HCT116 (cell line): Measurements from ENCODE around the gene SVIL. TPM values are rescaled to one million over a fixed set of nuclear protein-coding genes. Genes with fewer than 3 reads are reported as not detected.

ENCODE experiments used
- ATAC-seq: fragments of 200-7000 bp; cut with Tn5 transposase; 2 replicates; pipeline ENCODE4 v1.9.1; 2020; ENCODE audit warnings: mild to moderate bottlenecking, moderate library complexity
- BruUV-seq: library from RNA; stranded (reverse); fragments of 400-500 nt; replicated peaks from 2 replicates; lab custom pipeline; 2021; lab: Mats Ljungman, UMichigan
- CTCF ChIA-PET: fragments of 300-600 bp; sonication (Branson Sonifier 250); formaldehyde crosslinking; loops from one replicate; lab custom pipeline; 2021; ENCODE audit warnings: antibody characterized with exemption; lab: Charles Lee
- POLR2A ChIA-PET: fragments of 300-600, 350-600 bp; sonication (Branson Sonifier 250); formaldehyde crosslinking; loops from one replicate; lab custom pipeline; 2021; ENCODE audit warnings: antibody characterized with exemption; lab: Charles Lee
- RAD21 ChIA-PET, 2 experiments: fragments of 300-600 bp; sonication (Branson Sonifier 250); formaldehyde crosslinking; loops; one replicate each; lab custom pipeline; 2023; ENCODE audit warnings: low total read pairs in 2 of 2; ENCODE audit not compliant: uncharacterized antibody in 2 of 2, unreplicated experiment in 2 of 2, low non-redundant PET in 1 of 2; lab: Charles Lee
- DNase-seq: peaks from one replicate; pipeline ENCODE4 v3.0.0-alpha.2; 2010; ENCODE audit warnings: low read depth, low spot score
- H2AFZ ChIP-seq: fragments of 200-600 bp; shearing (Covaris generic), sonication (generic); 2 replicates; pipeline ENCODE4 v1.6.1; 2017; ENCODE audit warnings: low read depth, mixed run types, mixed read lengths, antibody characterized with exemption, low read length; ENCODE audit not compliant: poor library complexity, severe bottlenecking
- H3K27ac ChIP-seq: 2 replicates; pipeline ENCODE4 v1.5.1; 2012; ENCODE audit warnings: low read depth, low read length
- H3K27me3 ChIP-seq: fragments of 200-600 bp; sonication (generic); 2 replicates; pipeline ENCODE4 v1.6.1; 2016; ENCODE audit warnings: mixed run types, low read length, mixed read lengths; ENCODE audit not compliant: insufficient read depth
- H3K36me3 ChIP-seq, 2 experiments: fragments of 200-500 bp in 1 of 2; fragments of 200-600 bp in 1 of 2; sonication (Bioruptor generic) in 1 of 2; sonication (generic) in 1 of 2; 2 replicates each; pipeline versions ENCODE4 v1.5.1 to v1.6.1; 2014 to 2016; ENCODE audit warnings: low read length in 2 of 2, inconsistent platforms in 1 of 2, mixed read lengths in 1 of 2, mixed run types in 1 of 2; ENCODE audit not compliant: insufficient read depth in 2 of 2, control insufficient read depth in 1 of 2
- H3K4me1 ChIP-seq, 2 experiments: fragments of 200-600 bp in 1 of 2; sonication (generic) in 1 of 2; 2 replicates each; pipeline versions ENCODE4 v1.5.1 to v1.6.1; 2012 to 2017; ENCODE audit warnings: low read length in 2 of 2, inconsistent platforms in 1 of 2, mild to moderate bottlenecking in 1 of 2, mixed read lengths in 1 of 2, mixed run types in 1 of 2, moderate library complexity in 1 of 2; ENCODE audit not compliant: insufficient read depth in 2 of 2, control insufficient read depth in 1 of 2
- H3K4me2 ChIP-seq: fragments of 200-600 bp; sonication (generic); 2 replicates; pipeline ENCODE4 v1.6.1; 2017; ENCODE audit warnings: mixed run types, low read length, mixed read lengths
- H3K4me3 ChIP-seq, 2 experiments: fragments of 200-600 bp in 1 of 2; sonication (generic) in 1 of 2; replicated peaks in 1 of 2; 2 replicates each; pipeline ENCODE4 v1.5.1; 2011 to 2016; ENCODE audit warnings: low read length in 2 of 2, control low read depth in 1 of 2, low read depth in 1 of 2, mild to moderate bottlenecking in 1 of 2, mixed read lengths in 1 of 2, mixed run types in 1 of 2
- H3K79me2 ChIP-seq: fragments of 200-600 bp; sonication (generic); 2 replicates; pipeline ENCODE4 v1.6.1; 2017; ENCODE audit warnings: mild to moderate bottlenecking, mixed run types, low read length, moderate library complexity, mixed read lengths; ENCODE audit not compliant: insufficient read depth
- H3K9ac ChIP-seq: fragments of 200-600 bp; sonication (generic); 2 replicates; pipeline ENCODE4 v1.6.1; 2016; ENCODE audit warnings: low read length, mixed read lengths
- H3K9me2 ChIP-seq: fragments of 200-600 bp; sonication (generic), shearing (Covaris generic); 2 replicates; pipeline ENCODE4 v1.6.1; 2017; ENCODE audit warnings: mixed run types, mild to moderate bottlenecking, moderate library complexity; ENCODE audit not compliant: insufficient read depth
- H3K9me3 ChIP-seq, 2 experiments: fragments of 200-500 bp in 1 of 2; fragments of 200-600 bp in 1 of 2; sonication (Bioruptor generic) in 1 of 2; sonication (generic) in 1 of 2; 2 replicates each; pipeline ENCODE4 v1.6.1; 2014 to 2017; ENCODE audit warnings: low read length in 2 of 2, mixed read lengths in 2 of 2, inconsistent platforms in 1 of 2, low read depth in 1 of 2, mild to moderate bottlenecking in 1 of 2, mixed run types in 1 of 2, moderate library complexity in 1 of 2; ENCODE audit not compliant: control insufficient read depth in 1 of 2, insufficient read depth in 1 of 2
- H4K20me1 ChIP-seq: fragments of 200-600 bp; sonication (generic), shearing (Covaris generic); 2 replicates; pipeline ENCODE4 v1.6.1; 2017; ENCODE audit warnings: mixed run types, mild to moderate bottlenecking, moderate library complexity; ENCODE audit not compliant: insufficient read depth
- CBX3 ChIP-seq: IDR thresholded peaks from 2 replicates; pipeline ENCODE4 v1.6.1; 2012; ENCODE audit warnings: low read depth
- CEBPB ChIP-seq: IDR thresholded peaks from 2 replicates; pipeline ENCODE4 v1.6.1; 2012; ENCODE audit warnings: low read depth
- EGR1 ChIP-seq: IDR thresholded peaks from 2 replicates; pipeline ENCODE4 v1.6.1; 2012; ENCODE audit warnings: low read depth
- EZH2 ChIP-seq: fragments of 200-600 bp; sonication (generic); IDR thresholded peaks from 2 replicates; pipeline ENCODE4 v1.6.1; 2017; ENCODE audit warnings: antibody characterized with exemption, mixed run types
- EZH2phosphoT487 ChIP-seq: fragments of 200-600 bp; IDR thresholded peaks from 2 replicates; pipeline ENCODE4 v1.6.1; 2018; ENCODE audit warnings: antibody characterized with exemption, borderline replicate concordance
- FOSL1 ChIP-seq: IDR thresholded peaks from 2 replicates; pipeline ENCODE4 v1.6.1; 2012; ENCODE audit warnings: low read depth
- POLR2AphosphoS5 ChIP-seq: IDR thresholded peaks from 2 replicates; pipeline ENCODE4 v1.6.1; 2011; ENCODE audit warnings: mild to moderate bottlenecking, low read depth, low read length, moderate library complexity
- RAD21 ChIP-seq: IDR thresholded peaks from 2 replicates; pipeline ENCODE4 v1.6.1; 2012; ENCODE audit warnings: low read depth, mild to moderate bottlenecking
- SIN3A ChIP-seq: IDR thresholded peaks from 2 replicates; pipeline ENCODE4 v1.6.1; 2012; ENCODE audit warnings: low read depth
- SRF ChIP-seq: IDR thresholded peaks from 2 replicates; pipeline ENCODE4 v1.6.1; 2012; ENCODE audit warnings: low read depth
- TCF7L2 ChIP-seq: IDR thresholded peaks from 2 replicates; pipeline ENCODE4 v1.7.0; 2011; ENCODE audit warnings: borderline replicate concordance, inconsistent platforms; ENCODE audit not compliant: insufficient read depth, insufficient read length; ENCODE audit errors: extremely low read depth
- ZFX ChIP-seq: fragments of 450-650 bp; IDR thresholded peaks from 2 replicates; pipeline ENCODE4 v1.6.1; 2017
- ZNF274 ChIP-seq: fragments of 200-500 bp; sonication (Bioruptor generic); IDR thresholded peaks from 2 replicates; pipeline ENCODE4 v1.6.1; 2014; ENCODE audit warnings: mild to moderate bottlenecking, low read depth, low read length, inconsistent platforms
- intact Hi-C: fragments of 100-400 bp; cut with micrococcal nuclease; formaldehyde crosslinking; loops from 2 replicates; pipeline ENCODE4 v1.10.0; 2022
- total RNA-seq: library from RNA; stranded (reverse); gene quantifications from one replicate; pipeline ENCODE4 v1.2.1, GENCODE V29; 2021; ENCODE audit not compliant: unreplicated experiment
- TF ChIP-seq, protein P1 (sequence below): IDR thresholded peaks from 2 replicates; pipeline ENCODE4 v1.6.1; 2012
- TF ChIP-seq, protein P2 (sequence below): IDR thresholded peaks from 2 replicates; pipeline ENCODE4 v1.6.1; 2012
- TF ChIP-seq, protein P3 (sequence below), 3 experiments: fragments of 200-600 bp in 1 of 3; sonication (generic) in 1 of 3; IDR thresholded peaks in 2 of 3; conservative IDR thresholded peaks in 1 of 3; 2 replicates each; pipeline ENCODE4 v1.5.1; 2012 to 2017; ENCODE audit warnings: low read depth in 2 of 3, low read length in 2 of 3, antibody characterized with exemption in 1 of 3, borderline replicate concordance in 1 of 3, control low read depth in 1 of 3, mild to moderate bottlenecking in 1 of 3, mixed read lengths in 1 of 3, mixed run types in 1 of 3, moderate library complexity in 1 of 3; ENCODE audit not compliant: insufficient read depth in 1 of 3
- TF ChIP-seq, protein P4 (sequence below): IDR thresholded peaks from 2 replicates; pipeline ENCODE4 v1.6.1; 2011; ENCODE audit warnings: mild to moderate bottlenecking, low read length, moderate library complexity; ENCODE audit not compliant: insufficient replicate concordance; ENCODE audit errors: extremely low read depth

SVIL gene
- total RNA-seq, 1 experiment from 2014 or later: 27.0 TPM

GRCh38 chr10:29519659-29520058 lies 115.1 kb downstream of the SVIL start:
- ChIA-PET RAD21 (no interaction called here), CTCF (interaction anchor here (1.5 to 2.2 kb wide), 2 partner anchors 15 to 23 kb away, joined by 6 to 7 read pairs; no protein-coding TSS in a partner anchor), POLR2A (no interaction called here)
- H3K4me2 ChIP-seq: no peak overlapping the region
- intact Hi-C loops: loop anchor here (10.0 kb wide), 1 partner anchor 215 kb away; no protein-coding TSS in a partner anchor
- DNase-seq (no peak), ATAC-seq (no peak)
- TF ChIP-seq SIN3A (no peak), EGR1 (no peak), ZFX (no peak), EZH2phosphoT487 (no peak), POLR2AphosphoS5 (no peak), CBX3 (no peak), SRF (no peak), CEBPB (no peak), TCF7L2 (no peak), ZNF274 (no peak), FOSL1 (no peak), RAD21 (no peak), EZH2 (no peak)
- TF ChIP-seq, protein P1, sequence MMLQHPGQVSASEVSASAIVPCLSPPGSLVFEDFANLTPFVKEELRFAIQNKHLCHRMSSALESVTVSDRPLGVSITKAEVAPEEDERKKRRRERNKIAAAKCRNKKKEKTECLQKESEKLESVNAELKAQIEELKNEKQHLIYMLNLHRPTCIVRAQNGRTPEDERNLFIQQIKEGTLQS: no peak
- TF ChIP-seq, protein P2, sequence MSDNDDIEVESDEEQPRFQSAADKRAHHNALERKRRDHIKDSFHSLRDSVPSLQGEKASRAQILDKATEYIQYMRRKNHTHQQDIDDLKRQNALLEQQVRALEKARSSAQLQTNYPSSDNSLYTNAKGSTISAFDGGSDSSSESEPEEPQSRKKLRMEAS: no peak
- TF ChIP-seq, protein P3, sequence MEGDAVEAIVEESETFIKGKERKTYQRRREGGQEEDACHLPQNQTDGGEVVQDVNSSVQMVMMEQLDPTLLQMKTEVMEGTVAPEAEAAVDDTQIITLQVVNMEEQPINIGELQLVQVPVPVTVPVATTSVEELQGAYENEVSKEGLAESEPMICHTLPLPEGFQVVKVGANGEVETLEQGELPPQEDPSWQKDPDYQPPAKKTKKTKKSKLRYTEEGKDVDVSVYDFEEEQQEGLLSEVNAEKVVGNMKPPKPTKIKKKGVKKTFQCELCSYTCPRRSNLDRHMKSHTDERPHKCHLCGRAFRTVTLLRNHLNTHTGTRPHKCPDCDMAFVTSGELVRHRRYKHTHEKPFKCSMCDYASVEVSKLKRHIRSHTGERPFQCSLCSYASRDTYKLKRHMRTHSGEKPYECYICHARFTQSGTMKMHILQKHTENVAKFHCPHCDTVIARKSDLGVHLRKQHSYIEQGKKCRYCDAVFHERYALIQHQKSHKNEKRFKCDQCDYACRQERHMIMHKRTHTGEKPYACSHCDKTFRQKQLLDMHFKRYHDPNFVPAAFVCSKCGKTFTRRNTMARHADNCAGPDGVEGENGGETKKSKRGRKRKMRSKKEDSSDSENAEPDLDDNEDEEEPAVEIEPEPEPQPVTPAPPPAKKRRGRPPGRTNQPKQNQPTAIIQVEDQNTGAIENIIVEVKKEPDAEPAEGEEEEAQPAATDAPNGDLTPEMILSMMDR (IDR thresholded peaks at IDR 0.05 in 2 of 3, conservative IDR thresholded peaks at IDR 0.05 in 1 of 3; ENCODE audit: borderline replicate concordance in 1 of 3, insufficient read depth in 1 of 3, low read depth in 2 of 3, low read length in 2 of 3): no peak
- TF ChIP-seq, protein P4, sequence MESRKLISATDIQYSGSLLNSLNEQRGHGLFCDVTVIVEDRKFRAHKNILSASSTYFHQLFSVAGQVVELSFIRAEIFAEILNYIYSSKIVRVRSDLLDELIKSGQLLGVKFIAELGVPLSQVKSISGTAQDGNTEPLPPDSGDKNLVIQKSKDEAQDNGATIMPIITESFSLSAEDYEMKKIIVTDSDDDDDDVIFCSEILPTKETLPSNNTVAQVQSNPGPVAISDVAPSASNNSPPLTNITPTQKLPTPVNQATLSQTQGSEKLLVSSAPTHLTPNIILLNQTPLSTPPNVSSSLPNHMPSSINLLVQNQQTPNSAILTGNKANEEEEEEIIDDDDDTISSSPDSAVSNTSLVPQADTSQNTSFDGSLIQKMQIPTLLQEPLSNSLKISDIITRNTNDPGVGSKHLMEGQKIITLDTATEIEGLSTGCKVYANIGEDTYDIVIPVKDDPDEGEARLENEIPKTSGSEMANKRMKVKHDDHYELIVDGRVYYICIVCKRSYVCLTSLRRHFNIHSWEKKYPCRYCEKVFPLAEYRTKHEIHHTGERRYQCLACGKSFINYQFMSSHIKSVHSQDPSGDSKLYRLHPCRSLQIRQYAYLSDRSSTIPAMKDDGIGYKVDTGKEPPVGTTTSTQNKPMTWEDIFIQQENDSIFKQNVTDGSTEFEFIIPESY: no peak
- no peaks in the 10 kb centered on the region for H3K4me1 ChIP-seq
- H2AFZ ChIP-seq: no peak overlapping the region
- H3K9me3 ChIP-seq: no peaks in the 10 kb centered on the region
- H3K27me3 ChIP-seq: no peaks in the 10 kb centered on the region
- H3K36me3 ChIP-seq: peaks cover 6 to 8% of the 10 kb centered on the region in 2 experiments; a peak in 2 of 4 replicates
- no peak overlapping the region for H3K27ac ChIP-seq
- no peak overlapping the region for H3K4me3 ChIP-seq
- H4K20me1 ChIP-seq: no peaks in the 10 kb centered on the region
- no peak overlapping the region for H3K9ac ChIP-seq
- no peaks in the 10 kb centered on the region for H3K9me2 ChIP-seq
- H3K79me2 ChIP-seq: no peaks in the 10 kb centered on the region
- no TSS peak for BruUV-seq
